ENCODE measurements around the gene KIRREL3.

Gene KIRREL3

GRCh38 chr11:126583594-126584427, 416.8 kb downstream of the KIRREL3 start:
- Histone ChIP-seq H3K18ac (ENCODE audit: low read length) (peak overlapping the region; percentile 35), H3K27ac (replicated peaks; ENCODE audit: low read length) (no peak overlapping the region), H3K9ac (ENCODE audit: low read depth, low read length, poor library complexity) (no peak overlapping the region), H2BK15ac (ENCODE audit: low read length) (no peak overlapping the region), H3K9me3 (replicated peaks in 1 of 2; ENCODE audit: control insufficient read depth in 2 of 2, insufficient read depth in 1 of 2, low read depth in 1 of 2, low read length in 2 of 2) (peaks cover 0 to 2% of the 10 kb centered on the region in 2 donors), H3K4me3 (ENCODE audit: low read length in 2 of 2) (no peak overlapping the region), H2BK5ac (ENCODE audit: low read length) (peak overlapping the region; percentile 20), H4K91ac (ENCODE audit: low read depth, low read length, poor library complexity) (no peak overlapping the region), H3K23ac (ENCODE audit: low read depth, low read length, poor library complexity) (no peak overlapping the region), H3K79me1 (ENCODE audit: low read depth, low read length) (no peaks in the 10 kb centered on the region), H3K27me3 (ENCODE audit: control insufficient read depth in 3 of 3, insufficient read depth in 3 of 3, low read depth in 1 of 3, low read length in 3 of 3) (peaks cover 0 to 6% (median 4%) of the 10 kb centered on the region in 3 experiments), H3K4me1 (ENCODE audit: control insufficient read depth in 2 of 2, insufficient read depth in 1 of 2, low read depth in 1 of 2, low read length in 2 of 2) (peaks cover 0 to 17% of the 10 kb centered on the region in 2 donors), H3K4me2 (ENCODE audit: insufficient read depth, low read length, poor library complexity, severe bottlenecking) (no peak overlapping the region), H3K14ac (ENCODE audit: low read length) (no peak overlapping the region), H4K8ac (ENCODE audit: low read depth, low read length) (no peak overlapping the region), H2BK120ac (ENCODE audit: low read depth, low read length) (no peak overlapping the region), H2AK5ac (ENCODE audit: low read depth, low read length) (peak overlapping the region; percentile 17), H3K36me3 (replicated peaks in 1 of 2; ENCODE audit: control insufficient read depth in 2 of 2, insufficient read depth in 2 of 2, low read length in 2 of 2) (no peaks in the 10 kb centered on the region), H2BK12ac (ENCODE audit: low read length) (no peak overlapping the region), H3K4ac (ENCODE audit: low read length) (no peak overlapping the region), H2AFZ (ENCODE audit: low read length) (no peak overlapping the region)
- no CpG with 5 or more reads among the region's 26 CpGs for WGBS, 2 donors (ENCODE audit: extremely low coverage in 2 of 2, insufficient read length in 2 of 2, insufficient replicate concordance in 1 of 2)
- DNase-seq (ENCODE audit: low spot score), result no peak

GRCh38 chr11:126583101-126583500, 417.5 kb downstream of the KIRREL3 start:
- Histone ChIP-seq H2BK5ac (ENCODE audit: low read length) (no peak overlapping the region), H2BK12ac (ENCODE audit: low read length) (no peak overlapping the region), H3K4me2 (ENCODE audit: insufficient read depth, low read length, poor library complexity, severe bottlenecking) (no peak overlapping the region), H3K79me1 (ENCODE audit: low read depth, low read length) (no peaks in the 10 kb centered on the region), H3K36me3 (replicated peaks in 1 of 2; ENCODE audit: control insufficient read depth in 2 of 2, insufficient read depth in 2 of 2, low read length in 2 of 2) (no peaks in the 10 kb centered on the region), H2BK120ac (ENCODE audit: low read depth, low read length) (no peak overlapping the region), H3K4ac (ENCODE audit: low read length) (no peak overlapping the region), H2AFZ (ENCODE audit: low read length) (no peak overlapping the region), H3K4me3 (ENCODE audit: low read length in 2 of 2) (no peak overlapping the region), H3K27me3 (ENCODE audit: control insufficient read depth in 3 of 3, insufficient read depth in 3 of 3, low read depth in 1 of 3, low read length in 3 of 3) (peaks cover 0 to 6% (median 4%) of the 10 kb centered on the region in 3 experiments), H3K9ac (ENCODE audit: low read depth, low read length, poor library complexity) (no peak overlapping the region), H4K91ac (ENCODE audit: low read depth, low read length, poor library complexity) (no peak overlapping the region), H3K4me1 (ENCODE audit: control insufficient read depth in 2 of 2, insufficient read depth in 1 of 2, low read depth in 1 of 2, low read length in 2 of 2) (peaks cover 0 to 17% of the 10 kb centered on the region in 2 donors), H3K18ac (ENCODE audit: low read length) (no peak overlapping the region), H3K27ac (replicated peaks; ENCODE audit: low read length) (no peak overlapping the region), H2BK15ac (ENCODE audit: low read length) (no peak overlapping the region), H2AK5ac (ENCODE audit: low read depth, low read length) (no peak overlapping the region), H3K23ac (ENCODE audit: low read depth, low read length, poor library complexity) (no peak overlapping the region), H3K9me3 (replicated peaks in 1 of 2; ENCODE audit: control insufficient read depth in 2 of 2, insufficient read depth in 1 of 2, low read depth in 1 of 2, low read length in 2 of 2) (peaks cover 0 to 2% of the 10 kb centered on the region in 2 donors), H4K8ac (ENCODE audit: low read depth, low read length) (no peak overlapping the region), H3K14ac (ENCODE audit: low read length) (no peak overlapping the region)
- no CpG with 5 or more reads among the region's 3 CpGs for WGBS, 2 donors (ENCODE audit: extremely low coverage in 2 of 2, insufficient read length in 2 of 2, insufficient replicate concordance in 1 of 2)
- no peak for DNase-seq (ENCODE audit: low spot score)

- H2BK12ac ChIP-seq (ENCODE audit: low read length), result no peak overlapping the region
- H3K9me3 ChIP-seq (replicated peaks in 1 of 2; ENCODE audit: control insufficient read depth in 2 of 2, insufficient read depth in 1 of 2, low read depth in 1 of 2, low read length in 2 of 2), result peaks cover 0 to 2% of the 10 kb centered on the region in 2 donors
- peaks cover 0 to 6% (median 4%) of the 10 kb centered on the region in 3 experiments for H3K27me3 ChIP-seq (ENCODE audit: control insufficient read depth in 3 of 3, insufficient read depth in 3 of 3, low read depth in 1 of 3, low read length in 3 of 3)
- no peak overlapping the region for H2BK120ac ChIP-seq (ENCODE audit: low read depth, low read length)
- H4K8ac ChIP-seq (ENCODE audit: low read depth, low read length), result no peak overlapping the region
- peaks cover 0 to 17% of the 10 kb centered on the region in 2 donors for H3K4me1 ChIP-seq (ENCODE audit: control insufficient read depth in 2 of 2, insufficient read depth in 1 of 2, low read depth in 1 of 2, low read length in 2 of 2)
- no CpG with 5 or more reads among the region's 11 CpGs for WGBS, 2 donors (ENCODE audit: extremely low coverage in 2 of 2, insufficient read length in 2 of 2, insufficient replicate concordance in 1 of 2)
- DNase-seq (ENCODE audit: low spot score), result no peak
- H2BK5ac ChIP-seq (ENCODE audit: low read length), result no peak overlapping the region
- no peak overlapping the region for H2AK5ac ChIP-seq (ENCODE audit: low read depth, low read length)
- H2AFZ ChIP-seq (ENCODE audit: low read length), result no peak overlapping the region
- no peak overlapping the region for H3K14ac ChIP-seq (ENCODE audit: low read length)
- no peak overlapping the region for H3K27ac ChIP-seq (replicated peaks; ENCODE audit: low read length)
- no peaks in the 10 kb centered on the region for H3K36me3 ChIP-seq (replicated peaks in 1 of 2; ENCODE audit: control insufficient read depth in 2 of 2, insufficient read depth in 2 of 2, low read length in 2 of 2)
- H3K4me3 ChIP-seq (ENCODE audit: low read length in 2 of 2), result no peak overlapping the region
- no peak overlapping the region for H3K18ac ChIP-seq (ENCODE audit: low read length)
- no peak overlapping the region for H3K4me2 ChIP-seq (ENCODE audit: insufficient read depth, low read length, poor library complexity, severe bottlenecking)
- no peak overlapping the region for H3K9ac ChIP-seq (ENCODE audit: low read depth, low read length, poor library complexity)
- H3K4ac ChIP-seq (ENCODE audit: low read length), result no peak overlapping the region
- no peaks in the 10 kb centered on the region for H3K79me1 ChIP-seq (ENCODE audit: low read depth, low read length)
- no peak overlapping the region for H2BK15ac ChIP-seq (ENCODE audit: low read length)
- no peak overlapping the region for H4K91ac ChIP-seq (ENCODE audit: low read depth, low read length, poor library complexity)
- no peak overlapping the region for H3K23ac ChIP-seq (ENCODE audit: low read depth, low read length, poor library complexity)
Measured at GRCh38 chr11:126581871-126582648, 418.5 kb downstream of the KIRREL3 start.

- H2BK15ac ChIP-seq (ENCODE audit: low read length), result no peak overlapping the region
- no peaks in the 10 kb centered on the region for H3K79me1 ChIP-seq (ENCODE audit: low read depth, low read length)
- no peak overlapping the region for H4K91ac ChIP-seq (ENCODE audit: low read depth, low read length, poor library complexity)
- H3K23ac ChIP-seq (ENCODE audit: low read depth, low read length, poor library complexity), result no peak overlapping the region
- H3K9me3 ChIP-seq (replicated peaks in 1 of 2; ENCODE audit: control insufficient read depth in 2 of 2, insufficient read depth in 1 of 2, low read depth in 1 of 2, low read length in 2 of 2), result no peaks in the 10 kb centered on the region
- H3K36me3 ChIP-seq (replicated peaks in 1 of 2; ENCODE audit: control insufficient read depth in 2 of 2, insufficient read depth in 2 of 2, low read length in 2 of 2), result no peaks in the 10 kb centered on the region
- H3K4me3 ChIP-seq (ENCODE audit: low read length in 2 of 2), result no peak overlapping the region
- H2BK12ac ChIP-seq (ENCODE audit: low read length), result no peak overlapping the region
- no peak overlapping the region for H3K4ac ChIP-seq (ENCODE audit: low read length)
- no peak overlapping the region for H3K18ac ChIP-seq (ENCODE audit: low read length)
- DNase-seq (ENCODE audit: low spot score), result no peak
- H2AK5ac ChIP-seq (ENCODE audit: low read depth, low read length), result no peak overlapping the region
- H3K14ac ChIP-seq (ENCODE audit: low read length), result no peak overlapping the region
- H2BK120ac ChIP-seq (ENCODE audit: low read depth, low read length), result no peak overlapping the region
- H4K8ac ChIP-seq (ENCODE audit: low read depth, low read length), result no peak overlapping the region
- H3K27ac ChIP-seq (replicated peaks; ENCODE audit: low read length), result no peak overlapping the region
- H3K27me3 ChIP-seq (ENCODE audit: control insufficient read depth in 3 of 3, insufficient read depth in 3 of 3, low read depth in 1 of 3, low read length in 3 of 3), result no peaks in the 10 kb centered on the region
- H3K4me1 ChIP-seq (ENCODE audit: control insufficient read depth in 2 of 2, insufficient read depth in 1 of 2, low read depth in 1 of 2, low read length in 2 of 2), result peaks cover 0 to 8% of the 10 kb centered on the region in 2 donors
- no CpG with 5 or more reads among the region's 9 CpGs for WGBS, 2 donors (ENCODE audit: extremely low coverage in 2 of 2, insufficient read length in 2 of 2, insufficient replicate concordance in 1 of 2)
- no peak overlapping the region for H3K4me2 ChIP-seq (ENCODE audit: insufficient read depth, low read length, poor library complexity, severe bottlenecking)
- H2BK5ac ChIP-seq (ENCODE audit: low read length), result no peak overlapping the region
- no peak overlapping the region for H2AFZ ChIP-seq (ENCODE audit: low read length)
- H3K9ac ChIP-seq (ENCODE audit: low read depth, low read length, poor library complexity), result no peak overlapping the region
Measured at GRCh38 chr11:126578426-126578825, 422.1 kb downstream of the KIRREL3 start.

All from neuronal stem cell (in vitro differentiated cells).